AG10803 (cell line): ENCODE measurements around the gene KCNJ12.
A peak's percentile ranks its signal among the peaks of the same experiment; 100 is the strongest.
"Not testable (repeated sequence)": the region's sequence is repeated elsewhere in the genome, so short reads cannot be mapped to it uniquely, and the experiment has no call there.

Experiments used
- DNase-seq: peaks from one replicate; pipeline ENCODE4 v3.0.0; 2010; ENCODE audit warnings: low read depth
- H3K4me3 ChIP-seq: 2 replicates; pipeline ENCODE4 v1.5.1; 2011; ENCODE audit warnings: mild to moderate bottlenecking, low read length, control low read depth
- TF ChIP-seq, protein P1 (sequence below): conservative IDR thresholded peaks from 2 replicates; pipeline ENCODE4 v1.5.1; 2011; ENCODE audit warnings: mild to moderate bottlenecking, low read length, control low read depth, inconsistent platforms

Gene KCNJ12

DNA sequence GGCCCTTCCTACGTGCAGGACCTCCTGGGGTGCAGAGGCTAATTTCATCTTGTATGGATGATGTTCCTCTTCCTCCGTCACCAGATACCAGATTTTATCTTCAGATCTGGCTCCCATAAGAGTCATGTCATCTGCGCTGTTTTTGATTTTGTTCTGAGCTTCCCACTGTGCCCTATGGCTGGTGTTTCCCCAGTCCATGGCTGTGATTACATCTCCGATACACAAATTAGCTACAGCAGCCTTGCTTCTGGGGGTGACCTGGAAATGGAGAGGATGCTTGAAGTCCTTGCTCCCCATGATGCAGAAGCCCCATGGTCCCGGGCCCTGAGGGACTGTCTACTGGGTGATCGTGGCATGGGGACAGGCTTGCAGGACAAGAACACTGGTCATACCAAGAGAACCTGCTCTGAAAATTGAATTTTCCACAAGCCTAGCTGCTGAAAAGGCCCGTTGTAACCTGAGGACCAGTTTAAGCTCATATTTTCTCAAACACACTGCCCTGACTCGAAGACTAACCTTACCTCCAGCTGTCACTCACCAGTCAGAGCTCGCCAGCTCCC lies 69.0 kb downstream of the KCNJ12 start:
- no peak overlapping the region for H3K4me3 ChIP-seq
- DNase-seq, result no peak
- TF ChIP-seq, protein P1, sequence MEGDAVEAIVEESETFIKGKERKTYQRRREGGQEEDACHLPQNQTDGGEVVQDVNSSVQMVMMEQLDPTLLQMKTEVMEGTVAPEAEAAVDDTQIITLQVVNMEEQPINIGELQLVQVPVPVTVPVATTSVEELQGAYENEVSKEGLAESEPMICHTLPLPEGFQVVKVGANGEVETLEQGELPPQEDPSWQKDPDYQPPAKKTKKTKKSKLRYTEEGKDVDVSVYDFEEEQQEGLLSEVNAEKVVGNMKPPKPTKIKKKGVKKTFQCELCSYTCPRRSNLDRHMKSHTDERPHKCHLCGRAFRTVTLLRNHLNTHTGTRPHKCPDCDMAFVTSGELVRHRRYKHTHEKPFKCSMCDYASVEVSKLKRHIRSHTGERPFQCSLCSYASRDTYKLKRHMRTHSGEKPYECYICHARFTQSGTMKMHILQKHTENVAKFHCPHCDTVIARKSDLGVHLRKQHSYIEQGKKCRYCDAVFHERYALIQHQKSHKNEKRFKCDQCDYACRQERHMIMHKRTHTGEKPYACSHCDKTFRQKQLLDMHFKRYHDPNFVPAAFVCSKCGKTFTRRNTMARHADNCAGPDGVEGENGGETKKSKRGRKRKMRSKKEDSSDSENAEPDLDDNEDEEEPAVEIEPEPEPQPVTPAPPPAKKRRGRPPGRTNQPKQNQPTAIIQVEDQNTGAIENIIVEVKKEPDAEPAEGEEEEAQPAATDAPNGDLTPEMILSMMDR, result no peak

GRCh38 chr17:21447552-21447951 lies 71.4 kb downstream of the KCNJ12 start:
- not testable (repeated sequence) for H3K4me3 ChIP-seq, DNase-seq

- not testable (repeated sequence) for H3K4me3 ChIP-seq, DNase-seq
- TF ChIP-seq, protein P1, result peak; percentile 40
Observed at GRCh38 chr17:21449891-21450290, 73.7 kb downstream of the KCNJ12 start.

DNA sequence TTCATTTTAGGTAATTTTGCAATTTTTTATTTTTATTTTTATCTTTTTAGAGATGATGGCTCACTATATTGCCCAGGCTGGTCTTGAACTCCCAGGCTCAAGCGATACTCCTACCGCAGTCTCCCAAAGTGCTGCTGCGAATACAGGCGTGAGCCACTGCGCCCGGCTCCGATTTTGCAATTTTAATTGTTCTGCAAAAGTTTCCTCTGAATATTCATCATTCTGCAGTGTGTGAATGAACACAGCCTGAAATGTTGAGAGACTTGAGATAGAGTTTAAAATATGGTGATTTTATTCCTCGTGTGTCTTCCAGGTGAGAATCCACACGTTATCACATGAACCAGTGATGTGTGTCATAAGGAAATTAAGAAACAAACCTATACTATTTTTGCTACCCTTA lies 75.8 kb downstream of the KCNJ12 start:
- no peak for DNase-seq
- TF ChIP-seq, protein P1, result no peak
- H3K4me3 ChIP-seq, result no peak overlapping the region

DNA sequence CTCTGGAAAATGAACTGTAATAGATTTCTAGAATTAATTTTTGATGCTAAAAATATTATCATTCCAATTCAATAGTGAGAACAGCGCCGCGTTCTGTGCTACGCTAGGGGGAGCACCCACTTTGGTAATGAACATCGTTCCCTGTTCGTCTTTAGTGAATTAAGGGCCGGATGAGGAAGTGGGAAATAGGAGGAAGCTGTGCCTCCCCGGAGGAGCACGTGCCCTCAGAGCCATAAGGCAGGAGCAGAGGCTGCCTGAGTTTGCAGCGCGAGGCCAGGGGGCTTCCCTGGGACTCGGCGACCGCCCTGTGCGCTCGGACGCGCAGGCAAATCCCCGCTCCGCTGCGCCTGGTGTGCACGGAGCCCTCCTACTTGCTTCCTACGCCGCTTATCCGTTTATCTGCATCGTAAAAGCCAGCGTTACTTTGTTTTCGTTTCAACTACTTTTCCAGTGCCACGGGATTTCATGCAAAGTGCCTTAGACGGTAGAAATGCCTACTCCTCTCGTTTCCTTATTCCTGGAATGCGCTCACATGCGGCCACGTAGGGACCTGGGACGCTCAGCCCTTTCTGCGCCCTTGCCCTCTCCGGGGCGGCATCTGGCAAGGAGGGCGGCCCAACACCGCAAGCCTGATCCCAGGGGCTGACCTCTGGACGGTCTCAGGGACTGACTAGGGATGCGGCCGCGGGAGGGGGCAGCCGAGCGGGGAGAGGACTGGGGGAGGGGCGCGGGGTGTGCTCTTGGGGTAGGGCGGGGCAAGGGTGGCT lies 76.4 kb downstream of the KCNJ12 start:
- TF ChIP-seq, protein P1, result peak; percentile 68
- peak; percentile 71 for DNase-seq
- H3K4me3 ChIP-seq, result peak overlapping the region; percentile 50

- no peak overlapping the region for H3K4me3 ChIP-seq
- no peak for DNase-seq
- TF ChIP-seq, protein P1, result no peak
Observed at GRCh38 chr17:21453144-21453898, 77.2 kb downstream of the KCNJ12 start.

DNA sequence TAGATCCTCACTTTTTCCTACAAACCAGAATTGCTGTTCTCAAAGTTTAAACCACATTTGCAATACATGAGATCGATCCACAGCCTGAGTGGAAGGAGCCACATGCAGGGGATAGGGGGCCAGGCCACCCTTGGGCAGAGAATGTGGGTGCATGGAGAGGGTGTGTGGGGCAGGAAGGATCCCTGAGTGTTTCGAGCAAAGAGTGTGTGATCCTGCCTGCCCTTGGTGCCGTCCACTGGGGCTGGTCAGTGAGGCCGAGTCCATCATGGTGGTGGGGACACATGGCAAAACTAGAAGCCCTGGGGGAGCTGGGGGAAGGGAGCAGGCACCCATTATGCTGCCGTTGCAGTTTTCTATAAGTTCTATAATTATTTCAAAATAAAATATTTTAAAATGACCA lies 77.8 kb downstream of the KCNJ12 start:
- H3K4me3 ChIP-seq, DNase-seq: not testable (repeated sequence)

DNA sequence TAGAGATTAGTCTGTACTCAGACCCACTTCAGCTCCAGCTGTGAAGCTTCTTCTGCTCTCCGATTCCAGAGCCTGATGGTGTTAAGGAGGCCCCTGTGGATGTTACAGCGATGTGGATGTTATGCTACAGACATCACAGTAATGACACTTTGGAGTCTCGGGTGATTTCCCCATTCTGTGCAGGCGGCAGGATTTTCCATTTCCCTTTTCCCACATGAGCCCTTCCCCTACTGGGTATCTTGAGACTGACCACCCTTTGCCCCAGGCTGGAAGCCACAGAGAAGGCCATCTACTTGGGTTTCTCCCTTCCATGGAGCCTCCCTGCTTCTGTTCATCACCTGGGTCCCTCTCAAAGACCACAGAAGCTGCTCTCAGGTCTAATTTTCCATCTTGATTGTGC lies 78.3 kb downstream of the KCNJ12 start:
- TF ChIP-seq, protein P1, result no peak
- DNase-seq, result no peak
- H3K4me3 ChIP-seq, result no peak overlapping the region
